Caco-2 (cell line): ENCODE data around the gene NOP53. TPM values are rescaled to one million over a fixed set of nuclear protein-coding genes. Genes with fewer than 3 reads are reported as not detected.
"Not testable (repeated sequence)": the region's sequence is repeated elsewhere in the genome, so short reads cannot be mapped to it uniquely, and the experiment has no call there.

ENCODE experiments used
- BruUV-seq: library from RNA; stranded (reverse); fragments of 400-500 nt; replicated peaks from 2 replicates; lab custom pipeline; 2021; lab: Mats Ljungman, UMichigan
- CTCF ChIA-PET: fragments of 300-600 bp; sonication (Branson Sonifier 250); formaldehyde crosslinking; loops from one replicate; lab custom pipeline; 2022; ENCODE audit warnings: antibody characterized with exemption; lab: Charles Lee
- POLR2A ChIA-PET: fragments of 300-600 bp; sonication (Branson Sonifier 250); formaldehyde crosslinking; loops from one replicate; lab custom pipeline; 2022; ENCODE audit warnings: antibody characterized with exemption; lab: Charles Lee
- DNase-seq, 2 experiments: peaks; one replicate each; pipeline versions ENCODE4 v3.0.0 to v3.0.0-alpha.2; 2020 to 2022
- H3K27me3 ChIP-seq: replicated peaks from 2 replicates; pipeline ENCODE4 v1.6.0; 2011; ENCODE audit warnings: low read length; ENCODE audit not compliant: control insufficient read depth, insufficient read depth
- H3K36me3 ChIP-seq: 2 replicates; pipeline ENCODE4 v1.5.1; 2011; ENCODE audit warnings: low read length; ENCODE audit not compliant: control insufficient read depth, insufficient read depth
- H3K4me1 ChIP-seq: fragments of 250-450 bp; sonication (Bioruptor Pico); 2 replicates; pipeline ENCODE4 v1.5.1; 2020; ENCODE audit warnings: mild to moderate bottlenecking
- H3K4me3 ChIP-seq: 2 replicates; pipeline ENCODE4 v1.5.1; 2011; ENCODE audit warnings: low read depth, mild to moderate bottlenecking, control low read depth, low read length
- H3K9me3 ChIP-seq: fragments of 250-450 bp; sonication (Bioruptor Pico); 2 replicates; pipeline ENCODE4 v1.5.1; 2020; ENCODE audit warnings: mild to moderate bottlenecking, moderate library complexity
- H3K27ac Mint-ChIP-seq: one replicate; pipeline ENCODE4 v1.8.0; 2022; ENCODE audit warnings: mixed read lengths; ENCODE audit not compliant: unreplicated experiment
- H3K27me3 Mint-ChIP-seq: one replicate; pipeline ENCODE4 v1.8.0; 2022; ENCODE audit warnings: mixed read lengths; ENCODE audit not compliant: insufficient read depth, unreplicated experiment
- H3K36me3 Mint-ChIP-seq: one replicate; pipeline ENCODE4 v1.8.0; 2022; ENCODE audit warnings: mild to moderate bottlenecking, mixed read lengths; ENCODE audit not compliant: insufficient read depth, unreplicated experiment
- H3K4me1 Mint-ChIP-seq: one replicate; pipeline ENCODE4 v1.8.0; 2022; ENCODE audit warnings: low read depth, mixed read lengths; ENCODE audit not compliant: unreplicated experiment
- H3K4me3 Mint-ChIP-seq: one replicate; pipeline ENCODE4 v1.8.0; 2022; ENCODE audit warnings: mild to moderate bottlenecking, moderate library complexity, mixed read lengths; ENCODE audit not compliant: unreplicated experiment
- H3K9me3 Mint-ChIP-seq: one replicate; pipeline ENCODE4 v1.8.0; 2022; ENCODE audit warnings: mixed read lengths; ENCODE audit not compliant: unreplicated experiment
- intact Hi-C: fragments of 100-400 bp; cut with micrococcal nuclease; formaldehyde crosslinking; loops from one replicate; pipeline ENCODE4 v1.10.0; 2022; ENCODE audit not compliant: unreplicated experiment
- total RNA-seq: library from RNA; stranded (reverse); gene quantifications from 2 replicates; pipeline ENCODE4 v1.2.3, GENCODE V29; 2022
- TF ChIP-seq, protein P1 (sequence below), 2 experiments: fragments of 200-600 bp in 1 of 2; IDR thresholded peaks; 1 replicate in 1 of 2; 2 replicates in 1 of 2; pipeline versions ENCODE4 v1.5.1 to v1.8.0; 2011 to 2022; ENCODE audit warnings: antibody characterized with exemption in 1 of 2, control low read depth in 1 of 2, inconsistent platforms in 1 of 2, low read depth in 1 of 2, low read length in 1 of 2, mild to moderate bottlenecking in 1 of 2, moderate library complexity in 1 of 2; ENCODE audit not compliant: insufficient read depth in 1 of 2, severe bottlenecking in 1 of 2, unreplicated experiment in 1 of 2

Gene NOP53
- total RNA-seq, 1 experiment from 2014 or later: 347 TPM

DNA sequence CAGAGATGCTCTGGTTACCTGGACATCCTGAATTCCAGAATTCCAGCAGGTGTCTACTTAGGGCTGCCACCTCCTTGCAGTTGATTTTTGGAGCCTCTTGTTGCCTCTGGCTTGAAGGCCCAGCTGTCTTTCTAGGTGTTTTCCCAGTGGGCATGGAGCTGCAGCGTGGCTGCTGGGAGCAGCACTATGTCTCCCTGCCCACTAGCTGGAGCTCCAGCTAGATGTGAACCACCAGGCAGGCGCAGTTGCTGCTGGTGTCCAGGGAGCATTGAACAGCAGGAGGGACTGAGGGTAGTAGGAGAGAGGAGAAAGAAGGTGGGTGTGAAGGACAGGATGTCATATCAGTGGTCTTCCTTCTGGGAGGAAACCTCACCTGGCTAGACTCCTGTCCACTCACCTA lies 23.3 kb downstream of the NOP53 start:
- no peaks in the 10 kb centered on the region for H3K36me3 Mint-ChIP-seq
- Histone ChIP-seq H3K36me3 (no peaks in the 10 kb centered on the region), H3K4me1 (no peaks in the 10 kb centered on the region; the same call in 1 of the 2 replicates), H3K27me3 (no peaks in the 10 kb centered on the region), H3K4me3 (no peak overlapping the region), H3K9me3 (no peaks in the 10 kb centered on the region)
- H3K27ac Mint-ChIP-seq: no peak overlapping the region
- intact Hi-C loops: no loop called here
- DNase-seq: no peak
- peaks cover 10% of the 10 kb centered on the region for H3K9me3 Mint-ChIP-seq
- BruUV-seq: no TSS peak
- TF ChIP-seq, protein P1, sequence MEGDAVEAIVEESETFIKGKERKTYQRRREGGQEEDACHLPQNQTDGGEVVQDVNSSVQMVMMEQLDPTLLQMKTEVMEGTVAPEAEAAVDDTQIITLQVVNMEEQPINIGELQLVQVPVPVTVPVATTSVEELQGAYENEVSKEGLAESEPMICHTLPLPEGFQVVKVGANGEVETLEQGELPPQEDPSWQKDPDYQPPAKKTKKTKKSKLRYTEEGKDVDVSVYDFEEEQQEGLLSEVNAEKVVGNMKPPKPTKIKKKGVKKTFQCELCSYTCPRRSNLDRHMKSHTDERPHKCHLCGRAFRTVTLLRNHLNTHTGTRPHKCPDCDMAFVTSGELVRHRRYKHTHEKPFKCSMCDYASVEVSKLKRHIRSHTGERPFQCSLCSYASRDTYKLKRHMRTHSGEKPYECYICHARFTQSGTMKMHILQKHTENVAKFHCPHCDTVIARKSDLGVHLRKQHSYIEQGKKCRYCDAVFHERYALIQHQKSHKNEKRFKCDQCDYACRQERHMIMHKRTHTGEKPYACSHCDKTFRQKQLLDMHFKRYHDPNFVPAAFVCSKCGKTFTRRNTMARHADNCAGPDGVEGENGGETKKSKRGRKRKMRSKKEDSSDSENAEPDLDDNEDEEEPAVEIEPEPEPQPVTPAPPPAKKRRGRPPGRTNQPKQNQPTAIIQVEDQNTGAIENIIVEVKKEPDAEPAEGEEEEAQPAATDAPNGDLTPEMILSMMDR (IDR thresholded peaks at IDR 0.05; ENCODE audit: insufficient read depth in 1 of 2, low read depth in 1 of 2, low read length in 1 of 2, severe bottlenecking in 1 of 2, unreplicated experiment in 1 of 2): peak in 1 of 2 experiments; percentile 5
- H3K27me3 Mint-ChIP-seq: peaks cover 2% of the 10 kb centered on the region
- CTCF ChIA-PET: interaction anchor here (4.1 kb wide), 1 partner anchor 19 kb away, joined by 20 read pairs; no protein-coding TSS in a partner anchor
- POLR2A ChIA-PET: no interaction called here
- no peaks in the 10 kb centered on the region for H3K4me1 Mint-ChIP-seq
- H3K4me3 Mint-ChIP-seq: no peak overlapping the region

- TF ChIP-seq, protein P1 (IDR thresholded peaks at IDR 0.05; ENCODE audit: insufficient read depth in 1 of 2, low read depth in 1 of 2, low read length in 1 of 2, severe bottlenecking in 1 of 2, unreplicated experiment in 1 of 2): no peak
- H3K36me3 Mint-ChIP-seq: no peaks in the 10 kb centered on the region
- H3K4me1 ChIP-seq: no peaks in the 10 kb centered on the region; the same call in 1 of the 2 replicates
- POLR2A ChIA-PET: no interaction called here
- CTCF ChIA-PET: no interaction called here
- no peak overlapping the region for H3K4me3 ChIP-seq
- H3K4me1 Mint-ChIP-seq: no peaks in the 10 kb centered on the region
- peaks cover 2% of the 10 kb centered on the region for H3K27me3 Mint-ChIP-seq
- BruUV-seq: no TSS peak
- intact Hi-C loops: no loop called here
- no peak for DNase-seq
- no peak overlapping the region for H3K4me3 Mint-ChIP-seq
- no peaks in the 10 kb centered on the region for H3K9me3 ChIP-seq
- H3K36me3 ChIP-seq: no peaks in the 10 kb centered on the region
- H3K9me3 Mint-ChIP-seq: peaks cover 10% of the 10 kb centered on the region
- no peak overlapping the region for H3K27ac Mint-ChIP-seq
- no peaks in the 10 kb centered on the region for H3K27me3 ChIP-seq
Observed at GRCh38 chr19:47769534-47769933, 24.2 kb downstream of the NOP53 start.

DNA sequence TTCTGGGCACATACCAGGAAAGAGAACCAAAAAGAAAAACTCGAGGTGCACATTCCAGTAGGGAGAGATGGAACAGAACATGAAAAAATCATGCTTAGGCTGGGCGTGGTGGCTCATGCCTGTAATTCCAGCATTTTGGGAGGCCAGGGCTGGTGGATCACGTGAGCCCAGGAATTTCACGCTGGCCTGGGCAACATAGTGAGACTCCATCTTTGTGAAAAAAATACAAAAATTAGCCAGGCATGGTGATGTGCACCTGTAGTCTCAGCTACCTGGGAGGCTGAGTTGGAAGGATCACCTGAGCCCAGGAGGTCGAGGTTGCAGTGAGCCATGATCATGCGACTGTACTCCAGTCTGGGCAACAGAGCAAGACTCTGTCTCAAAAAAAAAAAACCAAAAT lies 25.9 kb downstream of the NOP53 start:
- H3K4me1 Mint-ChIP-seq, POLR2A ChIA-PET, H3K36me3 Mint-ChIP-seq, BruUV-seq, DNase-seq, H3K4me3 ChIP-seq, H3K4me1 ChIP-seq, H3K9me3 Mint-ChIP-seq, H3K4me3 Mint-ChIP-seq, H3K27me3 Mint-ChIP-seq, H3K36me3 ChIP-seq, CTCF ChIA-PET, H3K27me3 ChIP-seq, H3K27ac Mint-ChIP-seq, intact Hi-C loops, H3K9me3 ChIP-seq: not testable (repeated sequence)
